GM10266 (cell line): Measurements from ENCODE around the gene TTC21B.
A peak's percentile ranks its signal among the peaks of the same experiment; 100 is the strongest.

Experiments used
- DNase-seq: peaks from one replicate; pipeline ENCODE4 v3.0.0; 2012; ENCODE audit errors: extremely low spot score
- CTCF ChIP-seq: IDR thresholded peaks from 2 replicates; pipeline ENCODE4 v1.5.1; 2012; ENCODE audit warnings: mild to moderate bottlenecking, low read depth; ENCODE audit not compliant: control insufficient read depth, insufficient read depth; ENCODE audit errors: missing control alignments

TTC21B gene

GRCh38 chr2:165876269-165876668, 77.3 kb downstream of the TTC21B start:
- TF ChIP-seq CTCF = no peak
- DNase-seq = no peak

GRCh38 chr2:165874445-165875039, 79.0 kb downstream of the TTC21B start:
- DNase-seq = peak; percentile 43

GRCh38 chr2:165872101-165872791, 81.3 kb downstream of the TTC21B start:
- TF ChIP-seq CTCF = no peak

More at GRCh38 chr2:165874445-165875039, 79.0 kb downstream of the TTC21B start:
- peak; percentile 58 for TF ChIP-seq CTCF

GRCh38 chr2:165871025-165871424, 82.6 kb downstream of the TTC21B start:
- DNase-seq = no peak
- no peak for TF ChIP-seq CTCF

More at GRCh38 chr2:165872101-165872791, 81.3 kb downstream of the TTC21B start:
- no peak for DNase-seq

- no peak for TF ChIP-seq CTCF
- no peak for DNase-seq
Measured at GRCh38 chr2:165870346-165870745, 83.2 kb downstream of the TTC21B start.

- no peak for DNase-seq
- TF ChIP-seq CTCF = no peak
Measured at GRCh38 chr2:165868211-165868610, 85.4 kb downstream of the TTC21B start.

GRCh38 chr2:165864296-165864695, 89.3 kb downstream of the TTC21B start:
- TF ChIP-seq CTCF = no peak

More at GRCh38 chr2:165864296-165864695, 89.3 kb downstream of the TTC21B start:
- no peak for DNase-seq
